GM23338 (cell line): Measurements from ENCODE around the gene CCL27.

Experiments
- EZH2 ChIP-seq: fragments of 200-600 bp; sonication (generic); IDR thresholded peaks from one replicate; pipeline ENCODE4 v1.8.0; 2017; ENCODE audit warnings: antibody characterized with exemption, mild to moderate bottlenecking, low read depth; ENCODE audit not compliant: unreplicated experiment
- EZH2phosphoT487 ChIP-seq: fragments of 200-600 bp; sonication (generic); IDR thresholded peaks from one replicate; pipeline ENCODE4 v1.8.1; 2018; ENCODE audit warnings: antibody characterized with exemption; ENCODE audit not compliant: unreplicated experiment
- NANOG ChIP-seq: IDR thresholded peaks from 2 replicates; pipeline ENCODE4 v1.6.1; 2016; ENCODE audit warnings: antibody characterized with exemption, borderline replicate concordance
- POLR2AphosphoS5 ChIP-seq: IDR thresholded peaks from 2 replicates; pipeline ENCODE4 v1.6.1; 2016; ENCODE audit warnings: antibody characterized with exemption, low read depth
- STAT1 ChIP-seq: IDR thresholded peaks from one replicate; pipeline ENCODE4 v1.6.1; 2016; ENCODE audit warnings: antibody characterized with exemption; ENCODE audit not compliant: unreplicated experiment
- TF ChIP-seq, protein P1 (sequence below), 2 experiments: fragments of 200-600 bp in 1 of 2; sonication (generic) in 1 of 2; conservative IDR thresholded peaks; 2 replicates each; pipeline versions ENCODE4 v1.5.1 to v1.6.1; 2016 to 2017; ENCODE audit warnings: antibody characterized with exemption in 2 of 2, low read depth in 2 of 2, mild to moderate bottlenecking in 2 of 2, moderate library complexity in 1 of 2
- TF ChIP-seq, protein P2 (sequence below): fragments of 250-450 bp; sonication (Bioruptor Pico); IDR thresholded peaks from 2 replicates; pipeline ENCODE4 v1.5.0; 2020; ENCODE audit warnings: mild to moderate bottlenecking, moderate library complexity
- TF ChIP-seq, protein P3 (sequence below): IDR thresholded peaks from one replicate; pipeline ENCODE4 v1.6.1; 2018; ENCODE audit warnings: antibody characterized with exemption; ENCODE audit not compliant: unreplicated experiment

DNA sequence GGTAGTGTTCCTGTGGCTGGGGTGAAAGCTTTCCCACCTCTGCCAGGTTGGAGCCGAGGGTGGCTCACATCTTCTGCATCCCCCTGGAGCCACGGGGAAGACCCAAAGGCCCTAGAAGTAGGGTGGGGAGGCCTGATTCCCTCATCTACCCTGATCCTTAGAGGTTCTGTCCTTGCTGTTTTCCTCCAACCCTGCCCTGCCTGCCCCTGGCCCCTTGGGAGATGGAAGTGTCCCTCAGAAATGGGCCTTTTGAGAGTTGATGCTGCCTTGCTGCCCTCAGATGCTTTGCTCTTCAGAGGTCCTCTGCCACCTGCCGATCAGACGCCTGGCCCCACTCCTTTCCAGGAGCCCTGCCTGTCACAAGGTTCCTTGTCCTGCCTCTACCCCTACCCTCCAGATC, 22.4 kb upstream of the CCL27 start:
- TF ChIP-seq, protein P1, sequence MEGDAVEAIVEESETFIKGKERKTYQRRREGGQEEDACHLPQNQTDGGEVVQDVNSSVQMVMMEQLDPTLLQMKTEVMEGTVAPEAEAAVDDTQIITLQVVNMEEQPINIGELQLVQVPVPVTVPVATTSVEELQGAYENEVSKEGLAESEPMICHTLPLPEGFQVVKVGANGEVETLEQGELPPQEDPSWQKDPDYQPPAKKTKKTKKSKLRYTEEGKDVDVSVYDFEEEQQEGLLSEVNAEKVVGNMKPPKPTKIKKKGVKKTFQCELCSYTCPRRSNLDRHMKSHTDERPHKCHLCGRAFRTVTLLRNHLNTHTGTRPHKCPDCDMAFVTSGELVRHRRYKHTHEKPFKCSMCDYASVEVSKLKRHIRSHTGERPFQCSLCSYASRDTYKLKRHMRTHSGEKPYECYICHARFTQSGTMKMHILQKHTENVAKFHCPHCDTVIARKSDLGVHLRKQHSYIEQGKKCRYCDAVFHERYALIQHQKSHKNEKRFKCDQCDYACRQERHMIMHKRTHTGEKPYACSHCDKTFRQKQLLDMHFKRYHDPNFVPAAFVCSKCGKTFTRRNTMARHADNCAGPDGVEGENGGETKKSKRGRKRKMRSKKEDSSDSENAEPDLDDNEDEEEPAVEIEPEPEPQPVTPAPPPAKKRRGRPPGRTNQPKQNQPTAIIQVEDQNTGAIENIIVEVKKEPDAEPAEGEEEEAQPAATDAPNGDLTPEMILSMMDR (conservative IDR thresholded peaks at IDR 0.05; ENCODE audit: low read depth in 2 of 2) = no peak
- TF ChIP-seq, protein P2, sequence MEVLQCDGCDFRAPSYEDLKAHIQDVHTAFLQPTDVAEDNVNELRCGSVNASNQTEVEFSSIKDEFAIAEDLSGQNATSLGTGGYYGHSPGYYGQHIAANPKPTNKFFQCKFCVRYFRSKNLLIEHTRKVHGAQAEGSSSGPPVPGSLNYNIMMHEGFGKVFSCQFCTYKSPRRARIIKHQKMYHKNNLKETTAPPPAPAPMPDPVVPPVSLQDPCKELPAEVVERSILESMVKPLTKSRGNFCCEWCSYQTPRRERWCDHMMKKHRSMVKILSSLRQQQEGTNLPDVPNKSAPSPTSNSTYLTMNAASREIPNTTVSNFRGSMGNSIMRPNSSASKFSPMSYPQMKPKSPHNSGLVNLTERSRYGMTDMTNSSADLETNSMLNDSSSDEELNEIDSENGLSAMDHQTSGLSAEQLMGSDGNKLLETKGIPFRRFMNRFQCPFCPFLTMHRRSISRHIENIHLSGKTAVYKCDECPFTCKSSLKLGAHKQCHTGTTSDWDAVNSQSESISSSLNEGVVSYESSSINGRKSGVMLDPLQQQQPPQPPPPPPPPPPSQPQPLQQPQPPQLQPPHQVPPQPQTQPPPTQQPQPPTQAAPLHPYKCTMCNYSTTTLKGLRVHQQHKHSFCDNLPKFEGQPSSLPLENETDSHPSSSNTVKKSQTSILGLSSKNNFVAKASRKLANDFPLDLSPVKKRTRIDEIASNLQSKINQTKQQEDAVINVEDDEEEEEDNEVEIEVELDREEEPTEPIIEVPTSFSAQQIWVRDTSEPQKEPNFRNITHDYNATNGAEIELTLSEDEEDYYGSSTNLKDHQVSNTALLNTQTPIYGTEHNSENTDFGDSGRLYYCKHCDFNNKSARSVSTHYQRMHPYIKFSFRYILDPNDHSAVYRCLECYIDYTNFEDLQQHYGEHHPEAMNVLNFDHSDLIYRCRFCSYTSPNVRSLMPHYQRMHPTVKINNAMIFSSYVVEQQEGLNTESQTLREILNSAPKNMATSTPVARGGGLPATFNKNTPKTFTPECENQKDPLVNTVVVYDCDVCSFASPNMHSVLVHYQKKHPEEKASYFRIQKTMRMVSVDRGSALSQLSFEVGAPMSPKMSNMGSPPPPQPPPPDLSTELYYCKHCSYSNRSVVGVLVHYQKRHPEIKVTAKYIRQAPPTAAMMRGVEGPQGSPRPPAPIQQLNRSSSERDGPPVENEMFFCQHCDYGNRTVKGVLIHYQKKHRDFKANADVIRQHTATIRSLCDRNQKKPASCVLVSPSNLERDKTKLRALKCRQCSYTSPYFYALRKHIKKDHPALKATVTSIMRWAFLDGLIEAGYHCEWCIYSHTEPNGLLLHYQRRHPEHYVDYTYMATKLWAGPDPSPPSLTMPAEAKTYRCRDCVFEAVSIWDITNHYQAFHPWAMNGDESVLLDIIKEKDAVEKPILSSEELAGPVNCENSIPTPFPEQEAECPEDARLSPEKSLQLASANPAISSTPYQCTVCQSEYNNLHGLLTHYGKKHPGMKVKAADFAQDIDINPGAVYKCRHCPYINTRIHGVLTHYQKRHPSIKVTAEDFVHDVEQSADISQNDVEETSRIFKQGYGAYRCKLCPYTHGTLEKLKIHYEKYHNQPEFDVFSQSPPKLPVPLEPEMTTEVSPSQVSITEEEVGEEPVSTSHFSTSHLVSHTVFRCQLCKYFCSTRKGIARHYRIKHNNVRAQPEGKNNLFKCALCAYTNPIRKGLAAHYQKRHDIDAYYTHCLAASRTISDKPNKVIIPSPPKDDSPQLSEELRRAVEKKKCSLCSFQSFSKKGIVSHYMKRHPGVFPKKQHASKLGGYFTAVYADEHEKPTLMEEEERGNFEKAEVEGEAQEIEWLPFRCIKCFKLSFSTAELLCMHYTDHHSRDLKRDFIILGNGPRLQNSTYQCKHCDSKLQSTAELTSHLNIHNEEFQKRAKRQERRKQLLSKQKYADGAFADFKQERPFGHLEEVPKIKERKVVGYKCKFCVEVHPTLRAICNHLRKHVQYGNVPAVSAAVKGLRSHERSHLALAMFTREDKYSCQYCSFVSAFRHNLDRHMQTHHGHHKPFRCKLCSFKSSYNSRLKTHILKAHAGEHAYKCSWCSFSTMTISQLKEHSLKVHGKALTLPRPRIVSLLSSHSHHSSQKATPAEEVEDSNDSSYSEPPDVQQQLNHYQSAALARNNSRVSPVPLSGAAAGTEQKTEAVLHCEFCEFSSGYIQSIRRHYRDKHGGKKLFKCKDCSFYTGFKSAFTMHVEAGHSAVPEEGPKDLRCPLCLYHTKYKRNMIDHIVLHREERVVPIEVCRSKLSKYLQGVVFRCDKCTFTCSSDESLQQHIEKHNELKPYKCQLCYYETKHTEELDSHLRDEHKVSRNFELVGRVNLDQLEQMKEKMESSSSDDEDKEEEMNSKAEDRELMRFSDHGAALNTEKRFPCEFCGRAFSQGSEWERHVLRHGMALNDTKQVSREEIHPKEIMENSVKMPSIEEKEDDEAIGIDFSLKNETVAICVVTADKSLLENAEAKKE (CRISPR knock-in tag) = no peak
- TF ChIP-seq, protein P3, sequence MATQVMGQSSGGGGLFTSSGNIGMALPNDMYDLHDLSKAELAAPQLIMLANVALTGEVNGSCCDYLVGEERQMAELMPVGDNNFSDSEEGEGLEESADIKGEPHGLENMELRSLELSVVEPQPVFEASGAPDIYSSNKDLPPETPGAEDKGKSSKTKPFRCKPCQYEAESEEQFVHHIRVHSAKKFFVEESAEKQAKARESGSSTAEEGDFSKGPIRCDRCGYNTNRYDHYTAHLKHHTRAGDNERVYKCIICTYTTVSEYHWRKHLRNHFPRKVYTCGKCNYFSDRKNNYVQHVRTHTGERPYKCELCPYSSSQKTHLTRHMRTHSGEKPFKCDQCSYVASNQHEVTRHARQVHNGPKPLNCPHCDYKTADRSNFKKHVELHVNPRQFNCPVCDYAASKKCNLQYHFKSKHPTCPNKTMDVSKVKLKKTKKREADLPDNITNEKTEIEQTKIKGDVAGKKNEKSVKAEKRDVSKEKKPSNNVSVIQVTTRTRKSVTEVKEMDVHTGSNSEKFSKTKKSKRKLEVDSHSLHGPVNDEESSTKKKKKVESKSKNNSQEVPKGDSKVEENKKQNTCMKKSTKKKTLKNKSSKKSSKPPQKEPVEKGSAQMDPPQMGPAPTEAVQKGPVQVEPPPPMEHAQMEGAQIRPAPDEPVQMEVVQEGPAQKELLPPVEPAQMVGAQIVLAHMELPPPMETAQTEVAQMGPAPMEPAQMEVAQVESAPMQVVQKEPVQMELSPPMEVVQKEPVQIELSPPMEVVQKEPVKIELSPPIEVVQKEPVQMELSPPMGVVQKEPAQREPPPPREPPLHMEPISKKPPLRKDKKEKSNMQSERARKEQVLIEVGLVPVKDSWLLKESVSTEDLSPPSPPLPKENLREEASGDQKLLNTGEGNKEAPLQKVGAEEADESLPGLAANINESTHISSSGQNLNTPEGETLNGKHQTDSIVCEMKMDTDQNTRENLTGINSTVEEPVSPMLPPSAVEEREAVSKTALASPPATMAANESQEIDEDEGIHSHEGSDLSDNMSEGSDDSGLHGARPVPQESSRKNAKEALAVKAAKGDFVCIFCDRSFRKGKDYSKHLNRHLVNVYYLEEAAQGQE = no peak
- TF ChIP-seq EZH2phosphoT487 (no peak), EZH2 (no peak), POLR2AphosphoS5 (no peak), STAT1 (no peak), NANOG (no peak)
